HepG2 (cell line): ENCODE results near the gene MYO1B. TPM values are rescaled to one million over a fixed set of nuclear protein-coding genes. Genes with fewer than 3 reads are reported as not detected.

Experiments used
- AKAP8 ChIP-seq: sonication (generic); formaldehyde crosslinking; IDR thresholded peaks from 2 replicates; pipeline ENCODE4 v1.5.1; 2020; ENCODE audit warnings: mild to moderate bottlenecking, missing genetic modification reagents
- CBX5 ChIP-seq: sonication (generic); formaldehyde crosslinking; IDR thresholded peaks from 2 replicates; pipeline ENCODE4 v1.4.0; 2020; ENCODE audit warnings: missing genetic modification reagents, borderline replicate concordance
- CREB1 ChIP-seq, 2 experiments: fragments of 450-650 bp in 1 of 2; IDR thresholded peaks; 2 replicates each; pipeline ENCODE4 v1.6.1; 2016 to 2017; ENCODE audit warnings: control low read depth in 1 of 2, mild to moderate bottlenecking in 1 of 2, missing compliant biosample characterization in 1 of 2, missing genetic modification characterization in 1 of 2
- HNF4G ChIP-seq, 2 experiments: sonication (generic) in 1 of 2; formaldehyde crosslinking in 1 of 2; IDR thresholded peaks; 2 replicates each; pipeline versions ENCODE4 v1.4.0 to v1.6.1; 2011 to 2020; ENCODE audit warnings: borderline replicate concordance in 2 of 2, low read depth in 2 of 2, mild to moderate bottlenecking in 2 of 2, low read length in 1 of 2, missing genetic modification reagents in 1 of 2, moderate library complexity in 1 of 2
- JUND ChIP-seq: sonication (generic); formaldehyde crosslinking; IDR thresholded peaks from 2 replicates; pipeline ENCODE4 v1.8.0; 2022; ENCODE audit warnings: mild to moderate bottlenecking, missing genetic modification reagents
- MAFF ChIP-seq: IDR thresholded peaks from 2 replicates; pipeline ENCODE4 v1.6.1; 2011; ENCODE audit warnings: low read depth, low read length, improper control_type of control experiment
- MAFK ChIP-seq, 2 experiments: IDR thresholded peaks in 1 of 2; conservative IDR thresholded peaks in 1 of 2; 2 replicates each; pipeline ENCODE4 v1.6.1; 2011; ENCODE audit warnings: improper control_type of control experiment in 2 of 2, low read length in 2 of 2
- MEF2D ChIP-seq: sonication (generic); formaldehyde crosslinking; IDR thresholded peaks from 2 replicates; pipeline ENCODE4 v1.5.1; 2020; ENCODE audit warnings: mild to moderate bottlenecking, missing genetic modification reagents
- MXD4 ChIP-seq: IDR thresholded peaks from 2 replicates; pipeline ENCODE4 v1.6.1; 2016; ENCODE audit warnings: mild to moderate bottlenecking, missing biosample characterization, missing genetic modification reagents
- NCOA2 ChIP-seq: sonication (generic); formaldehyde crosslinking; IDR thresholded peaks from 2 replicates; pipeline ENCODE4 v1.8.0; 2022; ENCODE audit warnings: inconsistent platforms
- NCOA5 ChIP-seq: sonication (generic); formaldehyde crosslinking; IDR thresholded peaks from 2 replicates; pipeline ENCODE4 v1.4.0; 2020; ENCODE audit warnings: missing genetic modification reagents
- NR2F6 ChIP-seq, 2 experiments: IDR thresholded peaks; 2 replicates each; pipeline ENCODE4 v1.6.1; 2016; ENCODE audit warnings: antibody characterized with exemption in 1 of 2, mild to moderate bottlenecking in 1 of 2
- PRMT3 ChIP-seq: sonication (generic); formaldehyde crosslinking; IDR thresholded peaks from 2 replicates; pipeline ENCODE4 v1.8.1; 2022; ENCODE audit warnings: low read depth, mild to moderate bottlenecking, moderate library complexity, missing genetic modification reagents, borderline replicate concordance
- PRPF4 ChIP-seq: fragments of 200-400 bp; formaldehyde crosslinking; IDR thresholded peaks from 2 replicates; pipeline ENCODE4 v1.6.1; 2016; ENCODE audit warnings: low read length, low read depth; ENCODE audit not compliant: poor library complexity, severe bottlenecking
- REL ChIP-seq: sonication (generic); formaldehyde crosslinking; conservative IDR thresholded peaks from 2 replicates; pipeline ENCODE4 v1.8.0; 2022; ENCODE audit warnings: mild to moderate bottlenecking, missing genetic modification reagents, moderate library complexity
- SRY ChIP-seq: sonication (generic); formaldehyde crosslinking; IDR thresholded peaks from 2 replicates; pipeline ENCODE4 v1.8.0; 2022; ENCODE audit warnings: mild to moderate bottlenecking, missing genetic modification reagents
- TAF15 ChIP-seq: fragments of 200-400 bp; formaldehyde crosslinking; IDR thresholded peaks from one replicate; pipeline ENCODE4 v1.6.1; 2018; ENCODE audit warnings: mild to moderate bottlenecking, low read depth, low read length; ENCODE audit not compliant: poor library complexity, severe bottlenecking
- ZFY ChIP-seq: sonication (generic); formaldehyde crosslinking; IDR thresholded peaks from 2 replicates; pipeline ENCODE4 v1.4.0; 2020; ENCODE audit warnings: missing genetic modification reagents
- ZNF354B ChIP-seq: sonication (generic); formaldehyde crosslinking; IDR thresholded peaks from 2 replicates; pipeline ENCODE4 v1.8.0; 2022; ENCODE audit warnings: mild to moderate bottlenecking, missing genetic modification reagents
- ZNF569 ChIP-seq: sonication (generic); formaldehyde crosslinking; IDR thresholded peaks from 2 replicates; pipeline ENCODE4 v1.5.0; 2020; ENCODE audit warnings: mild to moderate bottlenecking, missing genetic modification reagents, moderate library complexity, borderline replicate concordance
- ZNF644 ChIP-seq: IDR thresholded peaks from 2 replicates; pipeline ENCODE4 v1.6.1; 2016; ENCODE audit warnings: low read depth
- ZNF777 ChIP-seq: sonication (generic); formaldehyde crosslinking; IDR thresholded peaks from 2 replicates; pipeline ENCODE4 v1.4.0; 2020; ENCODE audit warnings: missing genetic modification reagents
- polyA plus RNA-seq, 8 experiments: library from polyadenylated mRNA; depleted of rRNA in 3 of 8; stranded (reverse) in 7 of 8; unstranded in 1 of 8; fragments of >200 nt; fragmentation: Illumina TruSeq in 4 of 8; extraction: Trizol in 4 of 8; gene quantifications; 2 replicates each; pipeline versions ENCODE4 v1.2.1 to v1.2.3, GENCODE V29; 2011 to 2016; ENCODE audit warnings: low read depth in 4 of 8, missing spikeins in 1 of 8, mixed read lengths in 1 of 8; ENCODE audit not compliant: insufficient read depth in 1 of 8
- total RNA-seq, 5 experiments: library from RNA; depleted of rRNA; stranded (reverse); fragments of >200 nt; fragmentation: Illumina TruSeq; extraction: Trizol; gene quantifications; 2 replicates each; pipeline ENCODE4 v1.2.3, GENCODE V29; 2016; ENCODE audit warnings: low read depth in 1 of 5
- TF ChIP-seq, protein P1 (sequence below): sonication (generic); formaldehyde crosslinking; IDR thresholded peaks from 2 replicates; pipeline ENCODE4 v1.4.0; 2020; ENCODE audit warnings: mild to moderate bottlenecking, missing genetic modification reagents, borderline replicate concordance
- TF ChIP-seq, protein P2 (sequence below): IDR thresholded peaks from 2 replicates; pipeline ENCODE4 v1.6.1; 2018; ENCODE audit warnings: missing genetic modification reagents
- TF ChIP-seq, protein P3 (sequence below): sonication (generic); formaldehyde crosslinking; IDR thresholded peaks from 2 replicates; pipeline ENCODE4 v1.4.0; 2020; ENCODE audit warnings: missing genetic modification reagents, borderline replicate concordance

MYO1B gene
- total and polyA plus RNA-seq, 2 of the 13 experiments (the other 11 are each of a cell fraction or from before 2014, with no cell fraction given): 36.9 to 89.8 TPM

DNA sequence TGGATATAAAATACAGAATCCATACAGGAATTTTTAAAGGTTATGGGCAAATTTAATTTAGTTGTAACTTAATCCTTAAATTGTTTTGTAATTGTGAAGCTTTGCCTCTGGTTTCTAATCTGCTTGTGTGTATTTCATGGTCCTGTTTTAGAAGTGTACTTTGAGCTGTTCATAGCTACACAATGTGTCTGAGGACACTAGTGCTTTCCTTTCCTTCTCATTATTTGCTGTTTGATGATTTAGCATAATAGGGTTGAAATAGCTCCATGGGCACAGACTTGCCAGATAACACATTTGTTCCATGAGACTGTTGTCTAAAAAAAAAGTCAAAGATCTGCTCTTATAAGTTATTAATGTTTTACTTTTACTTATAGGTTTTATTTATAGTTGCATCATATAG is 134.2 kb downstream of the MYO1B start (continued):
- TF ChIP-seq, protein P1, sequence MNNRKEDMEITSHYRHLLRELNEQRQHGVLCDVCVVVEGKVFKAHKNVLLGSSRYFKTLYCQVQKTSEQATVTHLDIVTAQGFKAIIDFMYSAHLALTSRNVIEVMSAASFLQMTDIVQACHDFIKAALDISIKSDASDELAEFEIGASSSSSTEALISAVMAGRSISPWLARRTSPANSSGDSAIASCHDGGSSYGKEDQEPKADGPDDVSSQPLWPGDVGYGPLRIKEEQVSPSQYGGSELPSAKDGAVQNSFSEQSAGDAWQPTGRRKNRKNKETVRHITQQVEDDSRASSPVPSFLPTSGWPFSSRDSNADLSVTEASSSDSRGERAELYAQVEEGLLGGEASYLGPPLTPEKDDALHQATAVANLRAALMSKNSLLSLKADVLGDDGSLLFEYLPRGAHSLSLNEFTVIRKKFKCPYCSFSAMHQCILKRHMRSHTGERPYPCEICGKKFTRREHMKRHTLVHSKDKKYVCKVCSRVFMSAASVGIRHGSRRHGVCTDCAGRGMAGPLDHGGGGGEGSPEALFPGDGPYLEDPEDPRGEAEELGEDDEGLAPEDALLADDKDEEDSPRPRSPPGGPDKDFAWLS: no peak
- TF ChIP-seq CBX5 (CRISPR knock-in tag): no peak
- TF ChIP-seq SRY (CRISPR knock-in tag): no peak
- TF ChIP-seq MAFK (conservative IDR thresholded peaks at IDR 0.05 in 1 of 2, IDR thresholded peaks at IDR 0.05 in 1 of 2; ENCODE audit: low read length in 2 of 2): peak; percentile 57 to 89
- TF ChIP-seq ZFY: no peak
- no peak for TF ChIP-seq PRPF4
- TF ChIP-seq, protein P2, sequence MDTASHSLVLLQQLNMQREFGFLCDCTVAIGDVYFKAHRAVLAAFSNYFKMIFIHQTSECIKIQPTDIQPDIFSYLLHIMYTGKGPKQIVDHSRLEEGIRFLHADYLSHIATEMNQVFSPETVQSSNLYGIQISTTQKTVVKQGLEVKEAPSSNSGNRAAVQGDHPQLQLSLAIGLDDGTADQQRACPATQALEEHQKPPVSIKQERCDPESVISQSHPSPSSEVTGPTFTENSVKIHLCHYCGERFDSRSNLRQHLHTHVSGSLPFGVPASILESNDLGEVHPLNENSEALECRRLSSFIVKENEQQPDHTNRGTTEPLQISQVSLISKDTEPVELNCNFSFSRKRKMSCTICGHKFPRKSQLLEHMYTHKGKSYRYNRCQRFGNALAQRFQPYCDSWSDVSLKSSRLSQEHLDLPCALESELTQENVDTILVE (CRISPR knock-in tag): no peak
- no peak for TF ChIP-seq PRMT3 (CRISPR knock-in tag)
- no peak for TF ChIP-seq REL (CRISPR knock-in tag)
- TF ChIP-seq NR2F6 (IDR thresholded peaks at IDR 0.05): no peak
- TF ChIP-seq NR2F6 (CRISPR knock-in tag; IDR thresholded peaks at IDR 0.05): 0 out of 2 replicates have a peak, but pooled peaks have one; percentile 10
- TF ChIP-seq ZNF644 (CRISPR knock-in tag): 0 out of 2 replicates have a peak, but pooled peaks have one; percentile 36
- TF ChIP-seq CREB1 (IDR thresholded peaks at IDR 0.05): no peak
- TF ChIP-seq CREB1 (CRISPR knock-in tag; IDR thresholded peaks at IDR 0.05): peak; percentile 19; the same call in 1 of the 2 replicates
- TF ChIP-seq, protein P3, sequence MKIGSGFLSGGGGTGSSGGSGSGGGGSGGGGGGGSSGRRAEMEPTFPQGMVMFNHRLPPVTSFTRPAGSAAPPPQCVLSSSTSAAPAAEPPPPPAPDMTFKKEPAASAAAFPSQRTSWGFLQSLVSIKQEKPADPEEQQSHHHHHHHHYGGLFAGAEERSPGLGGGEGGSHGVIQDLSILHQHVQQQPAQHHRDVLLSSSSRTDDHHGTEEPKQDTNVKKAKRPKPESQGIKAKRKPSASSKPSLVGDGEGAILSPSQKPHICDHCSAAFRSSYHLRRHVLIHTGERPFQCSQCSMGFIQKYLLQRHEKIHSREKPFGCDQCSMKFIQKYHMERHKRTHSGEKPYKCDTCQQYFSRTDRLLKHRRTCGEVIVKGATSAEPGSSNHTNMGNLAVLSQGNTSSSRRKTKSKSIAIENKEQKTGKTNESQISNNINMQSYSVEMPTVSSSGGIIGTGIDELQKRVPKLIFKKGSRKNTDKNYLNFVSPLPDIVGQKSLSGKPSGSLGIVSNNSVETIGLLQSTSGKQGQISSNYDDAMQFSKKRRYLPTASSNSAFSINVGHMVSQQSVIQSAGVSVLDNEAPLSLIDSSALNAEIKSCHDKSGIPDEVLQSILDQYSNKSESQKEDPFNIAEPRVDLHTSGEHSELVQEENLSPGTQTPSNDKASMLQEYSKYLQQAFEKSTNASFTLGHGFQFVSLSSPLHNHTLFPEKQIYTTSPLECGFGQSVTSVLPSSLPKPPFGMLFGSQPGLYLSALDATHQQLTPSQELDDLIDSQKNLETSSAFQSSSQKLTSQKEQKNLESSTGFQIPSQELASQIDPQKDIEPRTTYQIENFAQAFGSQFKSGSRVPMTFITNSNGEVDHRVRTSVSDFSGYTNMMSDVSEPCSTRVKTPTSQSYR (CRISPR knock-in tag): no peak
- no peak for TF ChIP-seq TAF15
- no peak for TF ChIP-seq MEF2D (CRISPR knock-in tag)
- TF ChIP-seq AKAP8 (CRISPR knock-in tag): no peak
- TF ChIP-seq MAFF: peak; percentile 66
- no peak for TF ChIP-seq ZNF354B (CRISPR knock-in tag)
- no peak for TF ChIP-seq ZNF569 (CRISPR knock-in tag)
- TF ChIP-seq JUND: no peak
- TF ChIP-seq MXD4 (CRISPR knock-in tag): 0 out of 2 replicates have a peak, but pooled peaks have one; percentile 20
- TF ChIP-seq ZNF777: no peak
- TF ChIP-seq NCOA2 (CRISPR knock-in tag): 0 out of 2 replicates have a peak, but pooled peaks have one; percentile 13
- TF ChIP-seq HNF4G (IDR thresholded peaks at IDR 0.05; ENCODE audit: borderline replicate concordance, low read depth, low read length): peak; percentile 8; the same call in 1 of the 2 replicates
- no peak for TF ChIP-seq HNF4G (CRISPR knock-in tag; IDR thresholded peaks at IDR 0.05; ENCODE audit: borderline replicate concordance, low read depth)
- no peak for TF ChIP-seq NCOA5 (CRISPR knock-in tag)
